ENCODE measurements around the gene E2F8. TPM values are rescaled to one million over a fixed set of nuclear protein-coding genes. Genes with fewer than 3 reads are reported as not detected.

E2F8 gene
- total RNA-seq, 1 experiment from 2014 or later, result 11.3 TPM

DNA sequence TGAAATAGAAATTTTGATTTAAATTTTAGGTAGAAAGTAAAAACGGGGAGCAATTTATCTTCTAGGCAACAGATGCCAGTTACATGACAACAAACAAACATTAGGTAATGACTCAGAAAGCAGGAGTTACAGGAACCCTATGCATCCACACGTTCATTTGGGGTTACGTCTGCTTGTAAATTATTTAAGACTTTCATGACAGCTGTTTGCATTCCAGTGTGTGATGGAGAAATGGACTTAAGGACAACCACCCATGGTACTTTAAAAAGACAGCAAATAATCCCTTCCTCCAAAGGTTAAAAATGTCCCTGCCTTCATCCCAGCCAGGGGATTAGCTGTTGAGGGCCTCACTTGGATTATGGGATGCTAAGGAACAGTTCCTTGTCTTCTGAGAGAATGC, 11.8 kb downstream of the E2F8 start:
- H2BK15ac ChIP-seq (ENCODE audit: low read depth, low read length), result no peak overlapping the region
- H3K27ac Mint-ChIP-seq, result no peak overlapping the region
- no peak overlapping the region for H3T11ph ChIP-seq (ENCODE audit: low read length)
- H3K9ac ChIP-seq (ENCODE audit: extremely low read depth, insufficient read length, low read length), result no peak overlapping the region
- H2BK5ac ChIP-seq (ENCODE audit: insufficient read length, low read length), result no peak overlapping the region
- H2AFZ ChIP-seq (ENCODE audit: low read length), result no peak overlapping the region
- H3K18ac ChIP-seq (ENCODE audit: insufficient read length, low read depth, low read length), result no peak overlapping the region
- TF ChIP-seq, protein P1, sequence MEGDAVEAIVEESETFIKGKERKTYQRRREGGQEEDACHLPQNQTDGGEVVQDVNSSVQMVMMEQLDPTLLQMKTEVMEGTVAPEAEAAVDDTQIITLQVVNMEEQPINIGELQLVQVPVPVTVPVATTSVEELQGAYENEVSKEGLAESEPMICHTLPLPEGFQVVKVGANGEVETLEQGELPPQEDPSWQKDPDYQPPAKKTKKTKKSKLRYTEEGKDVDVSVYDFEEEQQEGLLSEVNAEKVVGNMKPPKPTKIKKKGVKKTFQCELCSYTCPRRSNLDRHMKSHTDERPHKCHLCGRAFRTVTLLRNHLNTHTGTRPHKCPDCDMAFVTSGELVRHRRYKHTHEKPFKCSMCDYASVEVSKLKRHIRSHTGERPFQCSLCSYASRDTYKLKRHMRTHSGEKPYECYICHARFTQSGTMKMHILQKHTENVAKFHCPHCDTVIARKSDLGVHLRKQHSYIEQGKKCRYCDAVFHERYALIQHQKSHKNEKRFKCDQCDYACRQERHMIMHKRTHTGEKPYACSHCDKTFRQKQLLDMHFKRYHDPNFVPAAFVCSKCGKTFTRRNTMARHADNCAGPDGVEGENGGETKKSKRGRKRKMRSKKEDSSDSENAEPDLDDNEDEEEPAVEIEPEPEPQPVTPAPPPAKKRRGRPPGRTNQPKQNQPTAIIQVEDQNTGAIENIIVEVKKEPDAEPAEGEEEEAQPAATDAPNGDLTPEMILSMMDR (conservative IDR thresholded peaks at IDR 0.05), result no peak
- H2BK12ac ChIP-seq (ENCODE audit: insufficient read length, low read depth, low read length), result no peak overlapping the region
- H3K4me3 Mint-ChIP-seq, result no peak overlapping the region
- peaks cover 10 to 40% (median 37%) of the 10 kb centered on the region in 3 experiments; a peak in 6 of 7 replicates for H3K36me3 Mint-ChIP-seq (ENCODE audit: insufficient read depth in 1 of 3, low read depth in 3 of 3)
- H4K91ac ChIP-seq (ENCODE audit: insufficient read length, low read depth, low read length), result no peak overlapping the region
- H2BK20ac ChIP-seq (ENCODE audit: low read depth, low read length, poor library complexity, severe bottlenecking), result no peak overlapping the region
- H3K9me3 ChIP-seq (ENCODE audit: control insufficient read depth, low read depth, low read length), result no peaks in the 10 kb centered on the region
- H4K5ac ChIP-seq (ENCODE audit: insufficient read length, low read depth, low read length), result no peak overlapping the region
- no peak overlapping the region for H3K4ac ChIP-seq (ENCODE audit: low read depth, low read length)
- H3K9me3 Mint-ChIP-seq, result no peaks in the 10 kb centered on the region
- H3K23ac ChIP-seq (ENCODE audit: insufficient read length, low read depth, low read length), result no peak overlapping the region
- H4K8ac ChIP-seq (replicated peaks; ENCODE audit: insufficient read length, low read depth, low read length), result no peak overlapping the region
- no peak overlapping the region for H3K27ac ChIP-seq (ENCODE audit: insufficient read length, low read depth, low read length)
- H3K27me3 Mint-ChIP-seq (ENCODE audit: low read depth), result no peaks in the 10 kb centered on the region
- H3K14ac ChIP-seq (ENCODE audit: insufficient read depth, low read length), result no peak overlapping the region
- WGBS (ENCODE audit: extremely low coverage, insufficient read length, low lambda C conversion rate), result no CpG with 5 or more reads among the region's 3 CpGs
- no peaks in the 10 kb centered on the region for H3K79me2 ChIP-seq (ENCODE audit: insufficient read depth, low read length)
- no peak for DNase-seq
- no peaks in the 10 kb centered on the region for H3K79me1 ChIP-seq (ENCODE audit: insufficient read depth, low read depth, low read length, poor library complexity, severe bottlenecking)
- no peaks in the 10 kb centered on the region for H4K20me1 ChIP-seq (ENCODE audit: control insufficient read depth, insufficient read depth, insufficient read length)
- H3K56ac ChIP-seq (ENCODE audit: insufficient read length, low read depth, low read length), result no peak overlapping the region
- H2AK5ac ChIP-seq (ENCODE audit: insufficient read length, low read length), result no peak overlapping the region
- H3K4me1 Mint-ChIP-seq, result no peaks in the 10 kb centered on the region
- H3K4me1 ChIP-seq (ENCODE audit: insufficient read depth, low read length), result no peaks in the 10 kb centered on the region
- H3K27me3 ChIP-seq (ENCODE audit: insufficient read depth, low read length), result no peaks in the 10 kb centered on the region
- H3K23me2 ChIP-seq (ENCODE audit: insufficient read length, low read depth, low read length, poor library complexity, severe bottlenecking), result no peaks in the 10 kb centered on the region
- no peak overlapping the region for H3K4me2 ChIP-seq (ENCODE audit: insufficient read depth, insufficient read length, low read length)
- H2BK120ac ChIP-seq (ENCODE audit: low read depth, low read length, poor library complexity, severe bottlenecking), result no peak overlapping the region
